Measurements from ENCODE around the gene KCNG2. TPM values are rescaled to one million over a fixed set of nuclear protein-coding genes. Genes with fewer than 3 reads are reported as not detected.

The KCNG2 gene
- total and polyA plus RNA-seq, 4 donors: 0.03 to 0.23 (median 0.08) TPM; not detected in 1

- Histone ChIP-seq H3K36me3 (ENCODE audit: control insufficient read depth in 4 of 4, insufficient read depth in 3 of 4, low read depth in 1 of 4, low read length in 3 of 4) (no peaks in the 10 kb centered on the region), H3K27me3 (ENCODE audit: control insufficient read depth in 4 of 4, insufficient read depth in 4 of 4, low read length in 3 of 4) (peaks cover 0 to 3% (median 0%) of the 10 kb centered on the region in 4 donors), H3K9ac (ENCODE audit: low read depth in 1 of 2, low read length in 2 of 2) (no peak overlapping the region), H3K27ac (ENCODE audit: low read depth in 1 of 2, low read length in 2 of 2) (no peak overlapping the region), H3K9me3 (ENCODE audit: control insufficient read depth in 4 of 4, low read length in 3 of 4) (no peaks in the 10 kb centered on the region), H3K4me3 (ENCODE audit: low read depth in 1 of 3, low read length in 3 of 3) (no peak overlapping the region), H3K4me1 (ENCODE audit: control insufficient read depth in 4 of 4, insufficient read depth in 4 of 4, low read length in 3 of 4) (no peaks in the 10 kb centered on the region)
- no peak for DNase-seq (ENCODE audit: low spot score)
- TF ChIP-seq FOXA1 (IDR thresholded peaks at IDR 0.05): no peak
- TF ChIP-seq TAF1 (conservative IDR thresholded peaks at IDR 0.05): no peak
- no peak for TF ChIP-seq SP1 (IDR thresholded peaks at IDR 0.05)
- TF ChIP-seq RAD21 (IDR thresholded peaks at IDR 0.05): no peak
- TF ChIP-seq YY1 (IDR thresholded peaks at IDR 0.05): no peak
- no peak for TF ChIP-seq HNF4A (conservative IDR thresholded peaks at IDR 0.05)
- TF ChIP-seq HNF4G (IDR thresholded peaks at IDR 0.05): no peak
- TF ChIP-seq REST (IDR thresholded peaks at IDR 0.05): no peak
- TF ChIP-seq MAX (IDR thresholded peaks at IDR 0.05): no peak
- TF ChIP-seq JUND (IDR thresholded peaks at IDR 0.05): no peak
- no peak for TF ChIP-seq EGR1 (IDR thresholded peaks at IDR 0.05; ENCODE audit: low read depth in 2 of 2)
- no peak for TF ChIP-seq RXRA (IDR thresholded peaks at IDR 0.05)
- no peak for TF ChIP-seq CTCF (IDR thresholded peaks at IDR 0.05; ENCODE audit: low read depth, low read length, missing input control)
- no peak for TF ChIP-seq ZBTB33 (IDR thresholded peaks at IDR 0.05)
- no peak for TF ChIP-seq FOXA2 (IDR thresholded peaks at IDR 0.05)
- no peak for TF ChIP-seq NR2F2 (IDR thresholded peaks at IDR 0.05)
- no peak for TF ChIP-seq GABPA (IDR thresholded peaks at IDR 0.05 in 1 of 2, conservative IDR thresholded peaks at IDR 0.05 in 1 of 2)
- TF ChIP-seq ATF3 (IDR thresholded peaks at IDR 0.05): no peak
- 93% methylated on average over 18 of the region's 18 CpGs for WGBS
Measured at GRCh38 chr18:79816981-79817606, 19.4 kb downstream of the KCNG2 start.

Measured in liver (tissue), 9 donors.